Hepatocyte (in vitro differentiated cells): ENCODE data around the gene LRRC14B. TPM values are rescaled to one million over a fixed set of nuclear protein-coding genes. Genes with fewer than 3 reads are reported as not detected.

Experiments used
- DNase-seq: peaks from one replicate; pipeline ENCODE4 v3.0.0-alpha.2; 2016; ENCODE audit warnings: low spot score
- H2AFZ ChIP-seq: fragments of 200-600 bp; sonication (generic); 2 replicates; pipeline ENCODE4 v1.6.0; 2016; ENCODE audit warnings: antibody characterized with exemption, mild to moderate bottlenecking
- H3K27ac ChIP-seq: fragments of 200-600 bp; sonication (generic); 2 replicates; pipeline ENCODE4 v1.5.1; 2016; ENCODE audit warnings: mild to moderate bottlenecking
- H3K27me3 ChIP-seq: fragments of 200-600 bp; sonication (generic); 2 replicates; pipeline ENCODE4 v1.6.1; 2016
- H3K36me3 ChIP-seq: fragments of 200-600 bp; sonication (generic); replicated peaks from 2 replicates; pipeline ENCODE4 v1.5.1; 2016; ENCODE audit warnings: low read depth; ENCODE audit not compliant: insufficient read depth
- H3K4me1 ChIP-seq: fragments of 200-600 bp; sonication (generic); 2 replicates; pipeline ENCODE4 v1.5.1; 2016; ENCODE audit warnings: mild to moderate bottlenecking, moderate library complexity; ENCODE audit not compliant: insufficient read depth
- H3K4me2 ChIP-seq: fragments of 200-600 bp; sonication (generic); 2 replicates; pipeline ENCODE4 v1.6.0; 2016
- H3K4me3 ChIP-seq: fragments of 200-600 bp; sonication (generic); 2 replicates; pipeline ENCODE4 v1.5.1; 2016; ENCODE audit warnings: mild to moderate bottlenecking
- H3K79me2 ChIP-seq: fragments of 200-600 bp; sonication (generic); 2 replicates; pipeline ENCODE4 v1.6.0; 2017; ENCODE audit warnings: mild to moderate bottlenecking
- H3K9me2 ChIP-seq: fragments of 200-600 bp; sonication (generic); replicated peaks from 2 replicates; pipeline ENCODE4 v1.6.0; 2017; ENCODE audit warnings: mild to moderate bottlenecking; ENCODE audit not compliant: insufficient read depth
- H3K9me3 ChIP-seq: fragments of 200-600 bp; sonication (generic); 2 replicates; pipeline ENCODE4 v1.5.1; 2016; ENCODE audit warnings: low read depth, mild to moderate bottlenecking
- H4K20me1 ChIP-seq: fragments of 200-600 bp; sonication (generic); 2 replicates; pipeline ENCODE4 v1.6.0; 2016; ENCODE audit warnings: mild to moderate bottlenecking; ENCODE audit not compliant: insufficient read depth, poor library complexity, severe bottlenecking
- CTCF ChIP-seq: fragments of 200-600 bp; sonication (generic); IDR thresholded peaks from 2 replicates; pipeline ENCODE4 v1.5.1; 2016; ENCODE audit warnings: antibody characterized with exemption, mild to moderate bottlenecking; ENCODE audit not compliant: poor library complexity
- EZH2 ChIP-seq: fragments of 200-600 bp; sonication (generic); IDR thresholded peaks from 2 replicates; pipeline ENCODE4 v1.6.1; 2016; ENCODE audit warnings: antibody characterized with exemption, mild to moderate bottlenecking, borderline replicate concordance
- EZH2phosphoT487 ChIP-seq: fragments of 200-600 bp; sonication (generic); IDR thresholded peaks from one replicate; pipeline ENCODE4 v1.6.1; 2018; ENCODE audit warnings: antibody characterized with exemption, mild to moderate bottlenecking, low read depth, moderate library complexity; ENCODE audit not compliant: unreplicated experiment, severe bottlenecking
- WGBS: methylation state at CpG from one replicate; pipeline ENCODE4 v1.1.6; 2016; ENCODE audit warnings: low lambda C conversion rate; ENCODE audit errors: missing lambda C conversion rate; 5-methylcytosine and 5-hydroxymethylcytosine counted together
- polyA plus RNA-seq: library from polyadenylated mRNA; unstranded; fragments of >200 nt; fragmentation: Nextera tagmentation; extraction: Ambion mirVana; gene quantifications from 2 replicates; pipeline ENCODE4 v1.2.1, GENCODE V29; 2016
- total RNA-seq: library from RNA; depleted of rRNA; stranded (reverse); fragments of >200 nt; gene quantifications from 2 replicates; pipeline ENCODE4 v1.2.3, GENCODE V29; 2014

The LRRC14B gene
- total and polyA plus RNA-seq, 2 experiments from 2014 or later = 0.18 TPM; not detected in 1

GRCh38 chr5:153256-153655 lies 38.0 kb upstream of the LRRC14B start:
- Histone ChIP-seq H3K4me2 (no peak overlapping the region), H2AFZ (no peak overlapping the region)
- no peak for DNase-seq

GRCh38 chr5:154236-154635 lies 37.1 kb upstream of the LRRC14B start:
- no peaks in the 10 kb centered on the region for H3K27me3 ChIP-seq
- no peaks in the 10 kb centered on the region for H3K9me2 ChIP-seq
- no peaks in the 10 kb centered on the region for H3K79me2 ChIP-seq
- no peak overlapping the region for H2AFZ ChIP-seq
- no peaks in the 10 kb centered on the region for H4K20me1 ChIP-seq
- H3K27ac ChIP-seq = no peak overlapping the region
- TF ChIP-seq CTCF (no peak), EZH2phosphoT487 (no peak)
- 89% methylated on average over 10 of the region's 10 CpGs for WGBS
- no peaks in the 10 kb centered on the region for H3K9me3 ChIP-seq
- DNase-seq = no peak
- H3K36me3 ChIP-seq = no peaks in the 10 kb centered on the region
- no peak overlapping the region for H3K4me2 ChIP-seq
- H3K4me3 ChIP-seq = no peak overlapping the region
- H3K4me1 ChIP-seq = no peaks in the 10 kb centered on the region

More at GRCh38 chr5:153256-153655, 38.0 kb upstream of the LRRC14B start:
- Histone ChIP-seq H3K27ac (no peak overlapping the region), H3K4me3 (no peak overlapping the region), H3K27me3 (no peaks in the 10 kb centered on the region), H3K9me3 (no peaks in the 10 kb centered on the region), H4K20me1 (no peaks in the 10 kb centered on the region), H3K79me2 (no peaks in the 10 kb centered on the region), H3K36me3 (no peaks in the 10 kb centered on the region), H3K9me2 (no peaks in the 10 kb centered on the region), H3K4me1 (no peaks in the 10 kb centered on the region)
- TF ChIP-seq CTCF = no peak
- TF ChIP-seq EZH2phosphoT487 = no peak
- no peak for TF ChIP-seq EZH2
- WGBS = 96% methylated on average over 8 of the region's 8 CpGs

GRCh38 chr5:154826-155225 lies 36.5 kb upstream of the LRRC14B start:
- Histone ChIP-seq H2AFZ (no peak overlapping the region), H3K9me3 (no peaks in the 10 kb centered on the region), H3K4me3 (no peak overlapping the region), H3K27ac (no peak overlapping the region), H3K79me2 (no peaks in the 10 kb centered on the region), H3K27me3 (no peaks in the 10 kb centered on the region), H3K4me2 (no peak overlapping the region), H3K9me2 (no peaks in the 10 kb centered on the region), H3K4me1 (no peaks in the 10 kb centered on the region), H3K36me3 (no peaks in the 10 kb centered on the region), H4K20me1 (no peaks in the 10 kb centered on the region)
- TF ChIP-seq EZH2phosphoT487 = no peak
- no peak for TF ChIP-seq CTCF
- TF ChIP-seq EZH2 = no peak
- no peak for DNase-seq
- 94% methylated on average over 18 of the region's 18 CpGs for WGBS
